HCT116 (cell line): ENCODE results near the gene ZNF860. TPM values are rescaled to one million over a fixed set of nuclear protein-coding genes. Genes with fewer than 3 reads are reported as not detected.

ENCODE experiments used
- ATAC-seq: fragments of 200-7000 bp; cut with Tn5 transposase; 2 replicates; pipeline ENCODE4 v1.9.1; 2020; ENCODE audit warnings: mild to moderate bottlenecking, moderate library complexity
- BruUV-seq: library from RNA; stranded (reverse); fragments of 400-500 nt; replicated peaks from 2 replicates; lab custom pipeline; 2021; lab: Mats Ljungman, UMichigan
- CTCF ChIA-PET: fragments of 300-600 bp; sonication (Branson Sonifier 250); formaldehyde crosslinking; loops from one replicate; lab custom pipeline; 2021; ENCODE audit warnings: antibody characterized with exemption; lab: Charles Lee
- POLR2A ChIA-PET: fragments of 300-600, 350-600 bp; sonication (Branson Sonifier 250); formaldehyde crosslinking; loops from one replicate; lab custom pipeline; 2021; ENCODE audit warnings: antibody characterized with exemption; lab: Charles Lee
- RAD21 ChIA-PET, 2 experiments: fragments of 300-600 bp; sonication (Branson Sonifier 250); formaldehyde crosslinking; loops; one replicate each; lab custom pipeline; 2023; ENCODE audit warnings: low total read pairs in 2 of 2; ENCODE audit not compliant: uncharacterized antibody in 2 of 2, unreplicated experiment in 2 of 2, low non-redundant PET in 1 of 2; lab: Charles Lee
- DNase-seq: peaks from one replicate; pipeline ENCODE4 v3.0.0-alpha.2; 2010; ENCODE audit warnings: low read depth, low spot score
- H2AFZ ChIP-seq: fragments of 200-600 bp; shearing (Covaris generic), sonication (generic); 2 replicates; pipeline ENCODE4 v1.6.1; 2017; ENCODE audit warnings: low read depth, mixed run types, mixed read lengths, antibody characterized with exemption, low read length; ENCODE audit not compliant: poor library complexity, severe bottlenecking
- H3K27ac ChIP-seq: 2 replicates; pipeline ENCODE4 v1.5.1; 2012; ENCODE audit warnings: low read depth, low read length
- H3K27me3 ChIP-seq: fragments of 200-600 bp; sonication (generic); 2 replicates; pipeline ENCODE4 v1.6.1; 2016; ENCODE audit warnings: mixed run types, low read length, mixed read lengths; ENCODE audit not compliant: insufficient read depth
- H3K36me3 ChIP-seq, 2 experiments: fragments of 200-500 bp in 1 of 2; fragments of 200-600 bp in 1 of 2; sonication (Bioruptor generic) in 1 of 2; sonication (generic) in 1 of 2; 2 replicates each; pipeline versions ENCODE4 v1.5.1 to v1.6.1; 2014 to 2016; ENCODE audit warnings: low read length in 2 of 2, inconsistent platforms in 1 of 2, mixed read lengths in 1 of 2, mixed run types in 1 of 2; ENCODE audit not compliant: insufficient read depth in 2 of 2, control insufficient read depth in 1 of 2
- H3K4me1 ChIP-seq, 2 experiments: fragments of 200-600 bp in 1 of 2; sonication (generic) in 1 of 2; 2 replicates each; pipeline versions ENCODE4 v1.5.1 to v1.6.1; 2012 to 2017; ENCODE audit warnings: low read length in 2 of 2, inconsistent platforms in 1 of 2, mild to moderate bottlenecking in 1 of 2, mixed read lengths in 1 of 2, mixed run types in 1 of 2, moderate library complexity in 1 of 2; ENCODE audit not compliant: insufficient read depth in 2 of 2, control insufficient read depth in 1 of 2
- H3K4me2 ChIP-seq: fragments of 200-600 bp; sonication (generic); 2 replicates; pipeline ENCODE4 v1.6.1; 2017; ENCODE audit warnings: mixed run types, low read length, mixed read lengths
- H3K4me3 ChIP-seq, 2 experiments: fragments of 200-600 bp in 1 of 2; sonication (generic) in 1 of 2; replicated peaks in 1 of 2; 2 replicates each; pipeline ENCODE4 v1.5.1; 2011 to 2016; ENCODE audit warnings: low read length in 2 of 2, control low read depth in 1 of 2, low read depth in 1 of 2, mild to moderate bottlenecking in 1 of 2, mixed read lengths in 1 of 2, mixed run types in 1 of 2
- H3K79me2 ChIP-seq: fragments of 200-600 bp; sonication (generic); 2 replicates; pipeline ENCODE4 v1.6.1; 2017; ENCODE audit warnings: mild to moderate bottlenecking, mixed run types, low read length, moderate library complexity, mixed read lengths; ENCODE audit not compliant: insufficient read depth
- H3K9ac ChIP-seq: fragments of 200-600 bp; sonication (generic); 2 replicates; pipeline ENCODE4 v1.6.1; 2016; ENCODE audit warnings: low read length, mixed read lengths
- H3K9me2 ChIP-seq: fragments of 200-600 bp; sonication (generic), shearing (Covaris generic); 2 replicates; pipeline ENCODE4 v1.6.1; 2017; ENCODE audit warnings: mixed run types, mild to moderate bottlenecking, moderate library complexity; ENCODE audit not compliant: insufficient read depth
- H3K9me3 ChIP-seq, 2 experiments: fragments of 200-500 bp in 1 of 2; fragments of 200-600 bp in 1 of 2; sonication (Bioruptor generic) in 1 of 2; sonication (generic) in 1 of 2; 2 replicates each; pipeline ENCODE4 v1.6.1; 2014 to 2017; ENCODE audit warnings: low read length in 2 of 2, mixed read lengths in 2 of 2, inconsistent platforms in 1 of 2, low read depth in 1 of 2, mild to moderate bottlenecking in 1 of 2, mixed run types in 1 of 2, moderate library complexity in 1 of 2; ENCODE audit not compliant: control insufficient read depth in 1 of 2, insufficient read depth in 1 of 2
- H4K20me1 ChIP-seq: fragments of 200-600 bp; sonication (generic), shearing (Covaris generic); 2 replicates; pipeline ENCODE4 v1.6.1; 2017; ENCODE audit warnings: mixed run types, mild to moderate bottlenecking, moderate library complexity; ENCODE audit not compliant: insufficient read depth
- ATF3 ChIP-seq: IDR thresholded peaks from 2 replicates; pipeline ENCODE4 v1.6.1; 2012
- CBX3 ChIP-seq: IDR thresholded peaks from 2 replicates; pipeline ENCODE4 v1.6.1; 2012; ENCODE audit warnings: low read depth
- CEBPB ChIP-seq: IDR thresholded peaks from 2 replicates; pipeline ENCODE4 v1.6.1; 2012; ENCODE audit warnings: low read depth
- EGR1 ChIP-seq: IDR thresholded peaks from 2 replicates; pipeline ENCODE4 v1.6.1; 2012; ENCODE audit warnings: low read depth
- ELF1 ChIP-seq: IDR thresholded peaks from 2 replicates; pipeline ENCODE4 v1.6.1; 2012; ENCODE audit warnings: low read depth, borderline replicate concordance
- EZH2 ChIP-seq: fragments of 200-600 bp; sonication (generic); IDR thresholded peaks from 2 replicates; pipeline ENCODE4 v1.6.1; 2017; ENCODE audit warnings: antibody characterized with exemption, mixed run types
- EZH2phosphoT487 ChIP-seq: fragments of 200-600 bp; IDR thresholded peaks from 2 replicates; pipeline ENCODE4 v1.6.1; 2018; ENCODE audit warnings: antibody characterized with exemption, borderline replicate concordance
- JUND ChIP-seq: IDR thresholded peaks from 2 replicates; pipeline ENCODE4 v1.6.1; 2012
- POLR2A ChIP-seq: IDR thresholded peaks from 2 replicates; pipeline ENCODE4 v1.7.0; 2011; ENCODE audit warnings: borderline replicate concordance; ENCODE audit not compliant: insufficient read depth, insufficient read length; ENCODE audit errors: extremely low read depth
- POLR2AphosphoS5 ChIP-seq: IDR thresholded peaks from 2 replicates; pipeline ENCODE4 v1.6.1; 2011; ENCODE audit warnings: mild to moderate bottlenecking, low read depth, low read length, moderate library complexity
- RAD21 ChIP-seq: IDR thresholded peaks from 2 replicates; pipeline ENCODE4 v1.6.1; 2012; ENCODE audit warnings: low read depth, mild to moderate bottlenecking
- SP1 ChIP-seq: IDR thresholded peaks from 2 replicates; pipeline ENCODE4 v1.6.1; 2012; ENCODE audit warnings: low read depth
- SRF ChIP-seq: IDR thresholded peaks from 2 replicates; pipeline ENCODE4 v1.6.1; 2012; ENCODE audit warnings: low read depth
- TCF7L2 ChIP-seq: IDR thresholded peaks from 2 replicates; pipeline ENCODE4 v1.7.0; 2011; ENCODE audit warnings: borderline replicate concordance, inconsistent platforms; ENCODE audit not compliant: insufficient read depth, insufficient read length; ENCODE audit errors: extremely low read depth
- ZFX ChIP-seq: fragments of 450-650 bp; IDR thresholded peaks from 2 replicates; pipeline ENCODE4 v1.6.1; 2017
- ZNF274 ChIP-seq: fragments of 200-500 bp; sonication (Bioruptor generic); IDR thresholded peaks from 2 replicates; pipeline ENCODE4 v1.6.1; 2014; ENCODE audit warnings: mild to moderate bottlenecking, low read depth, low read length, inconsistent platforms
- intact Hi-C: fragments of 100-400 bp; cut with micrococcal nuclease; formaldehyde crosslinking; loops from 2 replicates; pipeline ENCODE4 v1.10.0; 2022
- total RNA-seq: library from RNA; stranded (reverse); gene quantifications from one replicate; pipeline ENCODE4 v1.2.1, GENCODE V29; 2021; ENCODE audit not compliant: unreplicated experiment
- TF ChIP-seq, protein P1 (sequence below): IDR thresholded peaks from 2 replicates; pipeline ENCODE4 v1.6.1; 2011; ENCODE audit warnings: mild to moderate bottlenecking, low read length, moderate library complexity; ENCODE audit not compliant: insufficient replicate concordance; ENCODE audit errors: extremely low read depth
- TF ChIP-seq, protein P2 (sequence below): IDR thresholded peaks from 2 replicates; pipeline ENCODE4 v1.6.1; 2012; ENCODE audit warnings: low read depth
- TF ChIP-seq, protein P3 (sequence below): IDR thresholded peaks from 2 replicates; pipeline ENCODE4 v1.6.1; 2012

Gene ZNF860
- total RNA-seq, 1 experiment from 2014 or later = 2.9 TPM

DNA sequence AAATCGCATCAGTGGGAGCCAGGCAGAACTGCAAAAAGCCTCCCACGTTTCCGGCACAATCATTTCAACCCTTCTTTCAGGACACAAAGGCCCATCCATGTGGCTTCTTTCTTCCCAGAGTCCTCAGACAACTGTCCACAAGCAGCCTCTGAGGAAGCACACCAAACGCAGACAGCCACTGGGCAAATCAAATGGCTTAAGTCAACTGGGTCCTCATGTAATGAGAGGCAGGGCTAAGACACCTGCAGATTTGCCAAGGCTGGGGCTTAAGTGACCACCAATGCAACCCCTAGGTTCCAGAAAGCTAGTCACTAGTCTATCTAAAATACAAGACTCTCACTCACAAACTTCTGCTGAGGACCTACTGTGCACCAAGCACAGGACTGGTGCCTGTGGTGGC lies 8.5 kb upstream of the ZNF860 start:
- BruUV-seq = no TSS peak
- CTCF ChIA-PET = no interaction called here

More for the DNA sequence above, 8.5 kb upstream of the ZNF860 start:
- no peak for ATAC-seq
- RAD21 ChIA-PET = no interaction called here
- Histone ChIP-seq H3K9me2 (no peaks in the 10 kb centered on the region), H3K4me2 (no peak overlapping the region), H3K79me2 (peaks cover 49% of the 10 kb centered on the region), H3K4me1 (peaks cover 26 to 28% of the 10 kb centered on the region in 2 experiments), H3K27me3 (no peaks in the 10 kb centered on the region), H3K36me3 (no peaks in the 10 kb centered on the region), H3K27ac (no peak overlapping the region), H2AFZ (no peak overlapping the region), H4K20me1 (no peaks in the 10 kb centered on the region), H3K9ac (no peak overlapping the region), H3K4me3 (no peak overlapping the region)
- no peak for DNase-seq
- intact Hi-C loops = no loop called here
- POLR2A ChIA-PET = no interaction called here
- TF ChIP-seq ELF1 = no peak
- TF ChIP-seq POLR2AphosphoS5 = no peak
- TF ChIP-seq ZNF274 = no peak
- TF ChIP-seq, protein P1, sequence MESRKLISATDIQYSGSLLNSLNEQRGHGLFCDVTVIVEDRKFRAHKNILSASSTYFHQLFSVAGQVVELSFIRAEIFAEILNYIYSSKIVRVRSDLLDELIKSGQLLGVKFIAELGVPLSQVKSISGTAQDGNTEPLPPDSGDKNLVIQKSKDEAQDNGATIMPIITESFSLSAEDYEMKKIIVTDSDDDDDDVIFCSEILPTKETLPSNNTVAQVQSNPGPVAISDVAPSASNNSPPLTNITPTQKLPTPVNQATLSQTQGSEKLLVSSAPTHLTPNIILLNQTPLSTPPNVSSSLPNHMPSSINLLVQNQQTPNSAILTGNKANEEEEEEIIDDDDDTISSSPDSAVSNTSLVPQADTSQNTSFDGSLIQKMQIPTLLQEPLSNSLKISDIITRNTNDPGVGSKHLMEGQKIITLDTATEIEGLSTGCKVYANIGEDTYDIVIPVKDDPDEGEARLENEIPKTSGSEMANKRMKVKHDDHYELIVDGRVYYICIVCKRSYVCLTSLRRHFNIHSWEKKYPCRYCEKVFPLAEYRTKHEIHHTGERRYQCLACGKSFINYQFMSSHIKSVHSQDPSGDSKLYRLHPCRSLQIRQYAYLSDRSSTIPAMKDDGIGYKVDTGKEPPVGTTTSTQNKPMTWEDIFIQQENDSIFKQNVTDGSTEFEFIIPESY = no peak
- TF ChIP-seq EZH2 = no peak
- no peak for TF ChIP-seq SRF
- TF ChIP-seq CEBPB = no peak
- TF ChIP-seq CBX3 = no peak
- no peak for TF ChIP-seq EZH2phosphoT487
- TF ChIP-seq, protein P2, sequence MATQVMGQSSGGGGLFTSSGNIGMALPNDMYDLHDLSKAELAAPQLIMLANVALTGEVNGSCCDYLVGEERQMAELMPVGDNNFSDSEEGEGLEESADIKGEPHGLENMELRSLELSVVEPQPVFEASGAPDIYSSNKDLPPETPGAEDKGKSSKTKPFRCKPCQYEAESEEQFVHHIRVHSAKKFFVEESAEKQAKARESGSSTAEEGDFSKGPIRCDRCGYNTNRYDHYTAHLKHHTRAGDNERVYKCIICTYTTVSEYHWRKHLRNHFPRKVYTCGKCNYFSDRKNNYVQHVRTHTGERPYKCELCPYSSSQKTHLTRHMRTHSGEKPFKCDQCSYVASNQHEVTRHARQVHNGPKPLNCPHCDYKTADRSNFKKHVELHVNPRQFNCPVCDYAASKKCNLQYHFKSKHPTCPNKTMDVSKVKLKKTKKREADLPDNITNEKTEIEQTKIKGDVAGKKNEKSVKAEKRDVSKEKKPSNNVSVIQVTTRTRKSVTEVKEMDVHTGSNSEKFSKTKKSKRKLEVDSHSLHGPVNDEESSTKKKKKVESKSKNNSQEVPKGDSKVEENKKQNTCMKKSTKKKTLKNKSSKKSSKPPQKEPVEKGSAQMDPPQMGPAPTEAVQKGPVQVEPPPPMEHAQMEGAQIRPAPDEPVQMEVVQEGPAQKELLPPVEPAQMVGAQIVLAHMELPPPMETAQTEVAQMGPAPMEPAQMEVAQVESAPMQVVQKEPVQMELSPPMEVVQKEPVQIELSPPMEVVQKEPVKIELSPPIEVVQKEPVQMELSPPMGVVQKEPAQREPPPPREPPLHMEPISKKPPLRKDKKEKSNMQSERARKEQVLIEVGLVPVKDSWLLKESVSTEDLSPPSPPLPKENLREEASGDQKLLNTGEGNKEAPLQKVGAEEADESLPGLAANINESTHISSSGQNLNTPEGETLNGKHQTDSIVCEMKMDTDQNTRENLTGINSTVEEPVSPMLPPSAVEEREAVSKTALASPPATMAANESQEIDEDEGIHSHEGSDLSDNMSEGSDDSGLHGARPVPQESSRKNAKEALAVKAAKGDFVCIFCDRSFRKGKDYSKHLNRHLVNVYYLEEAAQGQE = no peak
- TF ChIP-seq SP1 = no peak
- no peak for TF ChIP-seq JUND
- no peak for TF ChIP-seq ZFX
- TF ChIP-seq RAD21 = no peak
- TF ChIP-seq ATF3 = no peak
- TF ChIP-seq TCF7L2 = no peak
- TF ChIP-seq, protein P3, sequence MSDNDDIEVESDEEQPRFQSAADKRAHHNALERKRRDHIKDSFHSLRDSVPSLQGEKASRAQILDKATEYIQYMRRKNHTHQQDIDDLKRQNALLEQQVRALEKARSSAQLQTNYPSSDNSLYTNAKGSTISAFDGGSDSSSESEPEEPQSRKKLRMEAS = no peak
- no peak for TF ChIP-seq POLR2A
- no peak for TF ChIP-seq EGR1
- TF ChIP-seq, all 23 proteins: peak for 0
- no peaks in the 10 kb centered on the region for H3K9me3 ChIP-seq
